Stomach (tissue), 9 donors: ENCODE data around the gene TMEM229B. TPM values are rescaled to one million over a fixed set of nuclear protein-coding genes. Genes with fewer than 3 reads are reported as not detected.

Experiments used
- DNase-seq, 2 donors: peaks; one replicate each; pipeline versions ENCODE4 v3.0.0 to v3.0.0-alpha.2; 2013 to 2019
- H3K27ac ChIP-seq, 5 donors: fragments of 200-600 bp in 4 of 5; sonication (generic) in 4 of 5; one replicate each; pipeline ENCODE4 v1.5.1; 2013 to 2019; ENCODE audit warnings: mild to moderate bottlenecking in 1 of 5, moderate library complexity in 1 of 5
- H3K27me3 ChIP-seq, 3 donors: fragments of 200-600 bp; sonication (generic); one replicate each; pipeline ENCODE4 v1.5.1; 2017 to 2019; ENCODE audit warnings: mixed run types in 1 of 3
- H3K36me3 ChIP-seq, 4 donors: fragments of 200-600 bp; sonication (generic); 1 replicate in 3 of 4; 2 replicates in 1 of 4; pipeline ENCODE4 v1.5.1; 2016 to 2019
- H3K4me1 ChIP-seq, 4 donors: fragments of 200-600 bp; sonication (generic); one replicate each; pipeline ENCODE4 v1.5.1; 2016 to 2019
- H3K4me3 ChIP-seq, 4 donors: fragments of 200-600 bp; sonication (generic) in 3 of 4; one replicate each; pipeline ENCODE4 v1.5.1; 2016 to 2019; ENCODE audit warnings: mild to moderate bottlenecking in 1 of 4
- H3K9me3 ChIP-seq, 4 donors: fragments of 200-600 bp; sonication (generic); one replicate each; pipeline ENCODE4 v1.5.1; 2016 to 2019
- EP300 ChIP-seq: sonication (generic); formaldehyde crosslinking; IDR thresholded peaks from one replicate; pipeline ENCODE4 v1.6.1; 2017; ENCODE audit warnings: antibody characterized with exemption
- POLR2A ChIP-seq, 4 donors: fragments of 450-650 bp; IDR thresholded peaks; one replicate each; pipeline ENCODE4 v1.6.1; 2016; ENCODE audit warnings: antibody characterized with exemption in 4 of 4, control low read depth in 2 of 4, mild to moderate bottlenecking in 1 of 4, moderate library complexity in 1 of 4
- POLR2AphosphoS5 ChIP-seq, 3 donors: sonication (generic); formaldehyde crosslinking; IDR thresholded peaks; one replicate each; pipeline ENCODE4 v1.6.1; 2016; ENCODE audit warnings: antibody characterized with exemption in 3 of 3
- WGBS, 5 donors: extraction: QIAGEN DNeasy Blood & Tissue Kit in 3 of 5; methylation state at CpG; one replicate each; pipeline versions ENCODE4 v1.1.5 to v1.1.7; 2013 to 2018; 5-methylcytosine and 5-hydroxymethylcytosine counted together
- intact Hi-C: fragments of 100-400 bp; cut with DNase I; formaldehyde crosslinking; loops from one replicate; pipeline ENCODE4 v1.15.1; 2023; ENCODE audit warnings: low total_unique reads
- polyA plus RNA-seq, 3 donors: library from polyadenylated mRNA; stranded (reverse); fragments of 200-250 nt; gene quantifications; one replicate each; pipeline ENCODE4 v1.2.3, GENCODE V29; 2013
- total RNA-seq, 5 donors: library from RNA; depleted of rRNA; stranded (reverse); fragments of >200 nt; gene quantifications; one replicate each; pipeline versions ENCODE4 v1.1.0 to v1.2.3, GENCODE V29; 2014 to 2016
- TF ChIP-seq, protein P1 (sequence below), 7 experiments: fragments of 450-650 bp in 4 of 7; fragments of 200-600 bp in 3 of 7; sonication (generic) in 3 of 7; IDR thresholded peaks; one replicate each; pipeline ENCODE4 v1.5.1; 2016 to 2019; ENCODE audit warnings: antibody characterized with exemption in 7 of 7, control low read depth in 2 of 7, mild to moderate bottlenecking in 1 of 7
- donor health status: healthy with polysubstance abuse.
- donor health status: Bipolar disorder and iron deficiency.
- donor health status: healthy.

Gene TMEM229B
- total and polyA plus RNA-seq, 8 donors = 0.14 to 15.6 (median 1.4) TPM; not detected in 1

- DNase-seq = no peak
- 65 to 71% (median 69%) methylated on average over 9 of the region's 9 CpGs for WGBS, 5 donors
- TF ChIP-seq POLR2A (IDR thresholded peaks at IDR 0.05) (no peak), POLR2AphosphoS5 (IDR thresholded peaks at IDR 0.05) (no peak), EP300 (no peak)
- TF ChIP-seq, protein P1, sequence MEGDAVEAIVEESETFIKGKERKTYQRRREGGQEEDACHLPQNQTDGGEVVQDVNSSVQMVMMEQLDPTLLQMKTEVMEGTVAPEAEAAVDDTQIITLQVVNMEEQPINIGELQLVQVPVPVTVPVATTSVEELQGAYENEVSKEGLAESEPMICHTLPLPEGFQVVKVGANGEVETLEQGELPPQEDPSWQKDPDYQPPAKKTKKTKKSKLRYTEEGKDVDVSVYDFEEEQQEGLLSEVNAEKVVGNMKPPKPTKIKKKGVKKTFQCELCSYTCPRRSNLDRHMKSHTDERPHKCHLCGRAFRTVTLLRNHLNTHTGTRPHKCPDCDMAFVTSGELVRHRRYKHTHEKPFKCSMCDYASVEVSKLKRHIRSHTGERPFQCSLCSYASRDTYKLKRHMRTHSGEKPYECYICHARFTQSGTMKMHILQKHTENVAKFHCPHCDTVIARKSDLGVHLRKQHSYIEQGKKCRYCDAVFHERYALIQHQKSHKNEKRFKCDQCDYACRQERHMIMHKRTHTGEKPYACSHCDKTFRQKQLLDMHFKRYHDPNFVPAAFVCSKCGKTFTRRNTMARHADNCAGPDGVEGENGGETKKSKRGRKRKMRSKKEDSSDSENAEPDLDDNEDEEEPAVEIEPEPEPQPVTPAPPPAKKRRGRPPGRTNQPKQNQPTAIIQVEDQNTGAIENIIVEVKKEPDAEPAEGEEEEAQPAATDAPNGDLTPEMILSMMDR (IDR thresholded peaks at IDR 0.05) = no peak
- Histone ChIP-seq H3K27ac (peak overlapping the region in 2 of 5 donors; percentile 41 to 58), H3K27me3 (peaks cover 0 to 24% (median 0%) of the 10 kb centered on the region in 3 donors), H3K9me3 (no peaks in the 10 kb centered on the region), H3K36me3 (no peaks in the 10 kb centered on the region), H3K4me3 (no peak overlapping the region), H3K4me1 (peaks cover 4 to 25% (median 19%) of the 10 kb centered on the region in 4 donors)
- intact Hi-C loops = loop anchor here (5.0 kb wide), 1 partner anchor 138 kb away; no protein-coding TSS in a partner anchor
Measured at GRCh38 chr14:67429510-67430205, 58.9 kb downstream of the TMEM229B start.

- H3K27me3 ChIP-seq = peaks cover 0 to 25% (median 0%) of the 10 kb centered on the region in 3 donors
- no peaks in the 10 kb centered on the region for H3K9me3 ChIP-seq
- TF ChIP-seq EP300 (no peak), POLR2A (IDR thresholded peaks at IDR 0.05) (no peak), POLR2AphosphoS5 (IDR thresholded peaks at IDR 0.05) (no peak)
- TF ChIP-seq, protein P1 (IDR thresholded peaks at IDR 0.05) = no peak
- 31 to 68% (median 41%) methylated on average over 7 of the region's 7 CpGs for WGBS, 5 donors
- no peaks in the 10 kb centered on the region for H3K36me3 ChIP-seq
- DNase-seq = peak; percentile 54 to 76
- H3K4me1 ChIP-seq = peaks cover 4 to 25% (median 19%) of the 10 kb centered on the region in 4 donors
- H3K27ac ChIP-seq = peak overlapping the region; percentile 3 to 58 (median 41)
- intact Hi-C loops = loop anchor here (5.0 kb wide), 1 partner anchor 139 kb away; no protein-coding TSS in a partner anchor
- no peak overlapping the region for H3K4me3 ChIP-seq
Measured at GRCh38 chr14:67428501-67429031, 60.0 kb downstream of the TMEM229B start.

GRCh38 chr14:67426983-67427606, 61.4 kb downstream of the TMEM229B start:
- TF ChIP-seq POLR2A (IDR thresholded peaks at IDR 0.05) (no peak), POLR2AphosphoS5 (IDR thresholded peaks at IDR 0.05) (peak in 1 of 3 donors; percentile 40), EP300 (no peak)
- TF ChIP-seq, protein P1 (IDR thresholded peaks at IDR 0.05) = peak in 5 of 7 experiments; percentile 68 to 76 (median 74)
- WGBS, 5 donors = 34 to 42% (median 36%) methylated on average over 29 to 30 of the region's 30 CpGs
- H3K27ac ChIP-seq = no peak overlapping the region
- intact Hi-C loops = loop anchor here (5.0 kb wide), 1 partner anchor 140 kb away; no protein-coding TSS in a partner anchor
- peaks cover 4 to 25% (median 19%) of the 10 kb centered on the region in 4 donors for H3K4me1 ChIP-seq
- peaks cover 0 to 25% (median 0%) of the 10 kb centered on the region in 3 donors for H3K27me3 ChIP-seq
- H3K4me3 ChIP-seq = no peak overlapping the region
- no peaks in the 10 kb centered on the region for H3K9me3 ChIP-seq
- no peaks in the 10 kb centered on the region for H3K36me3 ChIP-seq
- peak; percentile 82 to 93 for DNase-seq

DNA sequence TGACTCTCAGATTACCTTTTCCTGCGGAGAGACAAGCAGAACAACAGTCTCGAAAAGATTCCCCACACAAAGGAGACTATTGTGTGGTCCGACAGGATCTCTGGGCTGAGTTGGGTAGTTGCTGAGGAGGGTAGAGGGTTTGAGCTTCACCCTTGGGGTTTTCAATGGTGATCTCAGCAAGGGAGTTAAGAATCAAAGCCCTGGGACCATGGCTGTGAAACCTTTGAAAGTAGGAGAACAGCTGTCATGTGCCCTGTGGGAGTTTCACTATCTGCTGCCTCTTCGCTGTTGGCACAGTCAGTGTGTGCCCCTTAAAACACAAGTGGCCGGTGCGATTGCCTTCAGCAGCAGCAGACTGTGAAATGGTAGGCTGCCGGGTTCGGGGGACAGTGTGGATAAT, 62.4 kb downstream of the TMEM229B start:
- peaks cover 4 to 25% (median 19%) of the 10 kb centered on the region in 4 donors for H3K4me1 ChIP-seq
- peaks cover 0 to 25% (median 0%) of the 10 kb centered on the region in 3 donors for H3K27me3 ChIP-seq
- H3K36me3 ChIP-seq = no peaks in the 10 kb centered on the region
- H3K4me3 ChIP-seq = no peak overlapping the region
- no peak overlapping the region for H3K27ac ChIP-seq
- no peaks in the 10 kb centered on the region for H3K9me3 ChIP-seq
- intact Hi-C loops = loop anchor here (5.0 kb wide), 1 partner anchor 141 kb away; no protein-coding TSS in a partner anchor
- TF ChIP-seq POLR2AphosphoS5 (IDR thresholded peaks at IDR 0.05) = no peak
- TF ChIP-seq, protein P1 (IDR thresholded peaks at IDR 0.05) = no peak
- TF ChIP-seq POLR2A (IDR thresholded peaks at IDR 0.05) = no peak
- no peak for TF ChIP-seq EP300
- WGBS, 5 donors = 82 to 89% (median 87%) methylated on average over 8 of the region's 8 CpGs
- DNase-seq = no peak
